ENCODE measurements around the gene SLC39A11.
"Not testable (repeated sequence)": the region's sequence is repeated elsewhere in the genome, so short reads cannot be mapped to it uniquely, and the experiment has no call there.

SLC39A11 gene

GRCh38 chr17:72642720-72643119 lies 449.8 kb downstream of the SLC39A11 start:
- DNase-seq (ENCODE audit: extremely low read depth, insufficient read length): no peak
- Histone ChIP-seq H3K27me3 (replicated peaks; ENCODE audit: control insufficient read depth, insufficient read depth, low read length) (no peaks in the 10 kb centered on the region), H3K36me3 (ENCODE audit: control insufficient read depth, insufficient read depth, low read length) (no peaks in the 10 kb centered on the region), H3K4me3 (replicated peaks; ENCODE audit: low read depth, low read length) (no peak overlapping the region)
- no peak for TF ChIP-seq CTCF (IDR thresholded peaks at IDR 0.05; ENCODE audit: insufficient read depth, low read length, poor library complexity, severe bottlenecking)

- H3K27me3 ChIP-seq (replicated peaks; ENCODE audit: control insufficient read depth, insufficient read depth, low read length): no peaks in the 10 kb centered on the region; the same call in 1 of the 2 replicates
- TF ChIP-seq CTCF (IDR thresholded peaks at IDR 0.05; ENCODE audit: insufficient read depth, low read length, poor library complexity, severe bottlenecking): no peak
- H3K36me3 ChIP-seq (ENCODE audit: control insufficient read depth, insufficient read depth, low read length): no peaks in the 10 kb centered on the region
- H3K4me3 ChIP-seq (replicated peaks; ENCODE audit: low read depth, low read length): no peak overlapping the region
- DNase-seq (ENCODE audit: extremely low read depth, insufficient read length): no peak
Observed at GRCh38 chr17:72640415-72641165, 451.9 kb downstream of the SLC39A11 start.

GRCh38 chr17:72639711-72640110 lies 452.8 kb downstream of the SLC39A11 start:
- Histone ChIP-seq H3K36me3 (ENCODE audit: control insufficient read depth, insufficient read depth, low read length) (no peaks in the 10 kb centered on the region), H3K27me3 (replicated peaks; ENCODE audit: control insufficient read depth, insufficient read depth, low read length) (no peaks in the 10 kb centered on the region; the same call in 1 of the 2 replicates), H3K4me3 (replicated peaks; ENCODE audit: low read depth, low read length) (no peak overlapping the region)
- no peak for DNase-seq (ENCODE audit: extremely low read depth, insufficient read length)
- TF ChIP-seq CTCF (IDR thresholded peaks at IDR 0.05; ENCODE audit: insufficient read depth, low read length, poor library complexity, severe bottlenecking): no peak

GRCh38 chr17:72638932-72639331 lies 453.6 kb downstream of the SLC39A11 start:
- not testable (repeated sequence) for H3K4me3 ChIP-seq (replicated peaks; ENCODE audit: low read depth, low read length); DNase-seq (ENCODE audit: extremely low read depth, insufficient read length); H3K27me3 ChIP-seq (replicated peaks; ENCODE audit: control insufficient read depth, insufficient read depth, low read length); H3K36me3 ChIP-seq (ENCODE audit: control insufficient read depth, insufficient read depth, low read length)

- Histone ChIP-seq H3K27me3 (replicated peaks; ENCODE audit: control insufficient read depth, insufficient read depth, low read length) (no peaks in the 10 kb centered on the region; the same call in 1 of the 2 replicates), H3K4me3 (replicated peaks; ENCODE audit: low read depth, low read length) (no peak overlapping the region), H3K36me3 (ENCODE audit: control insufficient read depth, insufficient read depth, low read length) (no peaks in the 10 kb centered on the region)
- DNase-seq (ENCODE audit: extremely low read depth, insufficient read length): no peak
- no peak for TF ChIP-seq CTCF (IDR thresholded peaks at IDR 0.05; ENCODE audit: insufficient read depth, low read length, poor library complexity, severe bottlenecking)
Observed at GRCh38 chr17:72635034-72635635, 457.4 kb downstream of the SLC39A11 start.

- no peak for TF ChIP-seq CTCF (IDR thresholded peaks at IDR 0.05; ENCODE audit: insufficient read depth, low read length, poor library complexity, severe bottlenecking)
- no peak for DNase-seq (ENCODE audit: extremely low read depth, insufficient read length)
- H3K4me3 ChIP-seq (replicated peaks; ENCODE audit: low read depth, low read length): no peak overlapping the region
- H3K36me3 ChIP-seq (ENCODE audit: control insufficient read depth, insufficient read depth, low read length): no peaks in the 10 kb centered on the region
- H3K27me3 ChIP-seq (replicated peaks; ENCODE audit: control insufficient read depth, insufficient read depth, low read length): no peaks in the 10 kb centered on the region; the same call in 1 of the 2 replicates
Observed at GRCh38 chr17:72634621-72635020, 457.9 kb downstream of the SLC39A11 start.
